Neuron (in vitro differentiated cells): ENCODE data around the gene NLGN4X.

Experiments used
- H2AFZ ChIP-seq: one replicate; pipeline ENCODE4 v1.6.1; 2013; ENCODE audit warnings: low read depth, mild to moderate bottlenecking, inconsistent platforms, low read length, moderate library complexity
- H3K27me3 ChIP-seq: one replicate; pipeline ENCODE4 v1.6.1; 2013; ENCODE audit warnings: low read length; ENCODE audit not compliant: insufficient read depth
- H3K36me3 ChIP-seq: one replicate; pipeline ENCODE4 v1.6.1; 2013; ENCODE audit warnings: low read length; ENCODE audit not compliant: insufficient read depth
- H3K4me1 ChIP-seq: one replicate; pipeline ENCODE4 v1.6.1; 2013; ENCODE audit warnings: low read length; ENCODE audit not compliant: insufficient read depth
- H3K4me3 ChIP-seq: 2 replicates; pipeline ENCODE4 v1.5.1; 2013; ENCODE audit warnings: mild to moderate bottlenecking, low read length, moderate library complexity
- H3K9me3 ChIP-seq: one replicate; pipeline ENCODE4 v1.6.1; 2013; ENCODE audit warnings: low read length

The NLGN4X gene

GRCh38 chrX:5869786-5870185 is 358.9 kb downstream of the NLGN4X start:
- H3K4me1 ChIP-seq = no peaks in the 10 kb centered on the region
- H3K27me3 ChIP-seq = no peaks in the 10 kb centered on the region
- H3K4me3 ChIP-seq = no peak overlapping the region
- no peaks in the 10 kb centered on the region for H3K36me3 ChIP-seq
- no peaks in the 10 kb centered on the region for H3K9me3 ChIP-seq
- no peak overlapping the region for H2AFZ ChIP-seq

DNA sequence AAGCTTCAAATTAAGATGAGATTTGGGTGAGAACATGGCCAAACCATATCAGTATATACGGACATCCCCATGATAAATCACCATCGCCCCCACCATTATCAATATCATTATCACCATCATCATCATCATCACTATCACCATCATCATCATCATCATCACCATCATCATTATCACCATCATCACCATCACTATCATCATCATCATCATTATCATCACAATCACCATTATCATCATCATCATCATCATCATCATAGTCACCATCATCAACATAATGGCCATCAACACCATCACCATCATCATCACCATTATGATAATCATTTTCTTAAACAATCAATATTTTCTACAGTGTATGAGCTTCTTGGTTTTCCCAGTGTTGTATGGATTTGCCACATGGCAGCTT is 360.9 kb downstream of the NLGN4X start:
- no peak overlapping the region for H3K4me3 ChIP-seq
- H3K9me3 ChIP-seq = no peaks in the 10 kb centered on the region

GRCh38 chrX:5857232-5857631 is 371.4 kb downstream of the NLGN4X start:
- no peaks in the 10 kb centered on the region for H3K27me3 ChIP-seq
- H3K9me3 ChIP-seq = no peaks in the 10 kb centered on the region
- H3K36me3 ChIP-seq = no peaks in the 10 kb centered on the region
- H3K4me3 ChIP-seq = no peak overlapping the region
- no peaks in the 10 kb centered on the region for H3K4me1 ChIP-seq
- no peak overlapping the region for H2AFZ ChIP-seq

More for the DNA sequence above, 360.9 kb downstream of the NLGN4X start:
- no peak overlapping the region for H2AFZ ChIP-seq
- no peaks in the 10 kb centered on the region for H3K27me3 ChIP-seq
- H3K4me1 ChIP-seq = no peaks in the 10 kb centered on the region
- H3K36me3 ChIP-seq = no peaks in the 10 kb centered on the region

DNA sequence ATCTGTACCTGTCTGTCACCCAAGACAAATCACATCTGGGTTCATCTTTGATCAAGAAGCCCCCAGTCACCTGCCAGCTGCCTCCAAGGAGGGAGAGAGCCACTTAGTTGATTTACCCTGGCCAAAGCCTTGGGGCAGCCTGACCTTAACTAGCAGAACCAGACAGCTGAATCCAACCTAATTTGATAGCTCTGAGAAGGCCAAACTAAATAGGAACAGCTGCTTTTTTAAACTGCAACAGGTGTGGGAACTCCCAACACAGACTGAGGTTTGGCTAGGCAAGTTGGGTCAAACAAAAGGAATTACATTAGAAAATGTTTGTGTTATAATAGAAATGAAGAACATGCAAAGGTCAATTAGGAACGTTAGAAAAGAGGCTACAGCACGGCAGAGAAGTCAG is 375.7 kb downstream of the NLGN4X start:
- no peaks in the 10 kb centered on the region for H3K36me3 ChIP-seq
- no peaks in the 10 kb centered on the region for H3K27me3 ChIP-seq
- no peaks in the 10 kb centered on the region for H3K9me3 ChIP-seq
- no peak overlapping the region for H2AFZ ChIP-seq
- no peak overlapping the region for H3K4me3 ChIP-seq
- no peaks in the 10 kb centered on the region for H3K4me1 ChIP-seq

DNA sequence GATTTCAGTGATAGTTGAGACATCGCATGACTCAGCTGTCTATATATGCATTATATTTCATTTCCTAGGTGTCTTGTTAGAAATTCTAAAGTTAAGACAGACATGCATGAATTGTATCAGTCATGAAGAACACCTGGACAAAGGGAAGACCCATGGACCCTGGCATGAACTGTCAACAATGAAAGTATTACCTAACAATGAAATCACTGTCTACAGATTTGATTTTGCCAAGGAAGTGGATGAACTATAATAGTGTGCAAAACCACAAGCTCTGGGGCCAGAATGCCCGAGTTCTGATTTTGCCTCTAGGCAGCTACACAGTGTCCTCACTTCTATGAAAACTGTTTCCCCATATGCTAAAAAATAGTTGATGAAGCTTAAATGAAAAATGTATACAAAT is 386.1 kb downstream of the NLGN4X start:
- Histone ChIP-seq H3K4me1 (no peaks in the 10 kb centered on the region), H3K4me3 (no peak overlapping the region), H3K27me3 (no peaks in the 10 kb centered on the region), H3K9me3 (no peaks in the 10 kb centered on the region), H3K36me3 (no peaks in the 10 kb centered on the region), H2AFZ (no peak overlapping the region)
